ENCODE data around the gene CST9L.
"Not testable (repeated sequence)": the region's sequence is repeated elsewhere in the genome, so short reads cannot be mapped to it uniquely, and the experiment has no call there.

The CST9L gene

GRCh38 chr20:23586735-23587525 lies 18.6 kb upstream of the CST9L start:
- no peak for DNase-seq (ENCODE audit: low read depth)

- DNase-seq (ENCODE audit: low read depth) = no peak
Observed at GRCh38 chr20:23585808-23586734, 17.8 kb upstream of the CST9L start.

GRCh38 chr20:23585449-23585807 lies 17.1 kb upstream of the CST9L start:
- no peak for DNase-seq (ENCODE audit: low read depth)

- DNase-seq (ENCODE audit: low read depth) = no peak
Observed at GRCh38 chr20:23584434-23585199, 16.3 kb upstream of the CST9L start.

DNA sequence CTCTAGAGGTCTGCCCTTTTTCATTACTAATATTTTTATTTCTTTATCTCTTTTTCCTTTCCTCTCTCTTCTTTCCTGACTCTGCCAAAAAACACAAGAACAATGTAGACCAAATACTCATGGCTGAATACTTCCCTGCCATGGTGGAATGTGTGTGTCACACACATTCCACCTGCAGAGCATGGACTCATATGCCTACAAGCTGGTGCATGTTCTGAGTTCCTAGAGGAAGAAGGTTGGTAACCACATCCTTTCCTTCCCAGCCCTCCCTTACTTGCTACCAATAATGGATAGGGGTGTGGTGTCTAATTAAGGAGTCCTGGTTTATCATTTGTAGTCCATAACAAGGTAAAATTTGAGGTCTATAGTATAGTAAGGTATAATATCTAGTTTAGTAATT lies 15.2 kb upstream of the CST9L start:
- no peak for DNase-seq (ENCODE audit: low read depth)

DNA sequence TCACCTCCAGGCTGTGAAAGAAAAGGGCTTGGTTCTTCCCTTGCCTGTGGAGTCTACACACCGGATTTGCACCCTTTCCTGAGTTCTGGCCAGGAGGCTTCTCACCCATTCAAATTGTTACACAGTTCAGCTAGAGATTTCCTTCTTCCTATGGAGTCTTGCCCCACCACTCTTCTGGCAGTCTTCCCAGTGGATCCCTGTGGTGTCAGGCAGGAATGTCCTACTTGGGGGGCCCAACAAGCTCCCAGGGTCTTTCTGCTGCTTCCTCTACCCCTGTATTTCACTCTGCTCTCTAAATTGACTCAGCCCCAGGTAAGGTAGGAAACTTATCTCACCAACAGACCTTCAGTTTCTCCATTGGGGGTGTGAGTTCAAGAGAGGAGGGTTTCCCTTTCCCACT lies 14.0 kb upstream of the CST9L start:
- DNase-seq (ENCODE audit: low read depth) = no peak

- DNase-seq (ENCODE audit: low read depth) = not testable (repeated sequence)
Observed at GRCh38 chr20:23581833-23582232, 13.5 kb upstream of the CST9L start.

DNA sequence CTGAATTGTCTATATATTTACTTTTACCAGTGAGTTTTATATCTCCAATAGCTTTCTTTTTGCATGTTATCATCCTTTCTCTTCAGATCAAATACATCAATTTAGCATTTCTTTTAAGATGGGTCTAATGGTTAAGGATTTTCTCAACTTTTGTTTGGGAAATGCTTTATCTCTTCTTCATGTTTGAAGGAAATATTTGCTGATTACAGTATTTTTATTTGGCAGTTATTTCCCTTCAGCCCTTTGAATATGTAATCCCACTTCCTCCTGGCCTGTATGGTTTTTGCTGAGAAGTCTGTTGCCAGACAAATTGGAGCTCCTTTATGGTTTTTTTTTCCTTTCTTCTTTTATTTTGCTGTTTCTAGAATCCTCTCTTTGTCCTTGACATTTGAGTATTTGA lies 6.7 kb upstream of the CST9L start:
- DNase-seq (ENCODE audit: low read depth) = no peak

GRCh38 chr20:23570178-23570760 lies 2.0 kb upstream of the CST9L start:
- DNase-seq (ENCODE audit: low read depth) = no peak

DNA sequence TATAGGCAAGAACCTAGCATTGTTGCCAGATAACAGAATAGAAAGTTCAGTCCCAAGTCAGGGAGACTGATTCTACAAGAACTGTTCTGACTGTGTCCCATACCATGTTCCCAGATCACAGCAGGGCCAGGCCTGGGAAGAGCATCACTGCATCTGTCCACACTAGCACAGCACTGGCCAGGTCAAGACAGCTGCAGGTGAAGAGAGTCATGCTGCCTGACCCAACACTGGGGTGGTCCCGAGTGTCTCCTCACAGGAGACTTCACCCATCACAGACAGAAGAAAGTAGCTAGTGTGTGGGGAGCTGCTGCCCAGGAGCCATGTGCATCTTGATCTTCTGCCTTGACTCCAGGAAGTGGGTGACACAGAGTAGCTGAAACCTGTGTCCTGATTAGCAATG lies 1.3 kb upstream of the CST9L start:
- no peak for DNase-seq (ENCODE audit: low read depth)

- DNase-seq (ENCODE audit: low read depth) = no peak
Observed at GRCh38 chr20:23568971-23569330, 667 bp upstream of the CST9L start.

GRCh38 chr20:23566199-23566932 lies 1.9 kb downstream of the CST9L start:
- no peak for DNase-seq (ENCODE audit: low read depth)

DNA sequence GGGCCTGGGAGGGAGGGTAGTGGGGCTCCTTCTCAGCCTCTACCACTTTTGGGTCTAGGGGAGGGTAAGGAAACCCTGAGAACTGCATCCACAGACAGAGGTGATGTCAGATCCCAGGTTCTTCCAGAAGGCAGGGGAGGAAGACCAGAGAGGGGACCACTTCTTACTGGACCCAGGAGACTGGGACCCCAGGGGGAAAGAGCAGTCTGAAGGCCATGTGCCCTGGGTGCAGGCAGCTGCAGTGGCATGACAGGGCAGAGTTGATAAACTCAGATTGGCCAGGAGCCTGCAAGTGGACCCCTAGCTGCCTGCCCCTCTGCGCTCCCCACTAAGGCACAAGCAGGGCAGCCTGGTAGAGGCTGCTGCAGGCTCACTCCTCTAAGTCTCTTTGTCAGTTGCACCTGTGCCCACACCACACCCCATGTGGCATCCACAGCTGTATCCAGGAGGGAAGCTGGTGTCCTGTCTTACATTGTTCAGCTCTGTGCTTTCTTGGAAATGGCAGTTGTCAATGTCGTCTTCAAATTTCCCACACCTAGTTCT lies 2.7 kb downstream of the CST9L start:
- no peak for DNase-seq (ENCODE audit: low read depth)

DNA sequence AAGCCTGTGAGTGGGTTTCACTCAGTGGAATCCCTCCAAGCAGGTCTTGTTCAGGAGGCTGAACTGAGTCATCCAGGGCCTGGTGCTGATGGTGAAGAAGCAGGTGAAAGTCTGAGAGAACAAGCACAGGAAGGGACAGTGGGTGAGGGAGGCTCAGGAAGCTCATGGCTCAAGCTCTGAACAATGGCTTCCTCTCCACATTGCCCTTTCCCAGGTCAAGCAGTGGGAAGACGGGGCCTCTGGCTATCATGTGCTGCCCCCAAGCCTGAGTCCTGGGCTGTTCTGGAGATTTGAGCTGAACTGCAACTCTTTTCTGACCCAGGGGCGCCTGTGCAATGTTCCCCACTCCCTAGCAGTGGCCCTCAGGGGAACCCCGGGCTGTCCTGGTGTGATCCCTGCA lies 3.4 kb downstream of the CST9L start:
- DNase-seq (ENCODE audit: low read depth) = no peak

- no peak for DNase-seq (ENCODE audit: low read depth)
Observed at GRCh38 chr20:23562721-23563342, 5.5 kb downstream of the CST9L start.

DNA sequence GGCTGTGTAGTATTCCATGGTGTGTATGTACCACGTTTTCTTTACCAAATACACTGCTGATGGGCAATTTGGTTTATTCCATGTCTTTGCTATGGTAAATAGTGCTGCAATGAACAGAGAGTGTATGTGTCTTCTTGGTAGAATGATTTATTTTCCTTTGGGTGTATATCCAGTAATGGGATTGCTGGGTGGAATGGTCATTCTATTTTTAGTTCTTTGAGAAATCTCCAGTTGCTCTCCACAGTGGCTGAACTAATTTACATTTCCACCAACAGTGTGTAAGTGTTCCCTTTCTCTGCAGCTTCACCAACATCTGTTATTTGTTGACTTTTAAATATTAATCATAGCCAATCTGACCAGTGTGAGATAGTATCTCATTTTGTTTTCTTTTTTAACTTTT lies 13.9 kb downstream of the CST9L start:
- DNase-seq (ENCODE audit: low read depth) = no peak

- DNase-seq (ENCODE audit: low read depth) = no peak
Observed at GRCh38 chr20:23551786-23552185, 16.5 kb downstream of the CST9L start.

DNA sequence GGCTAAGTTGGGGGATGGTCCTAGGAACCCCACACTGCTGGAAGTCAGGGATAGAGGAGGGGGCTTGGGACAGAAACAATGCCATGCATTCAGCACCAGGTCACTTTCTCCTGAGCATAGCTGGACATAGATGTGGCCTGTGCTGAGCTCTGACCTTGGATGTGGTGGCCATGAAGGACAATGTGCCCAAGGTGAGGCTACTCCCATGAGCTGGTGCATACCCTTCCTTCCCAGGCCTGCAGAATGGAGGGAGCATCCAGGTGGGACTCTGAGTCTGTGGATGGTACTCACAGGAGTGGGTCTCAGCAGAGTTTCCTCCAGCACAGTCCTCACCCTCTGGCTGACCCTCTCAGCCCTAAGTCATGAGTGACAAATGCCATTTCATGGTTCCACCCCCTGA lies 16.9 kb downstream of the CST9L start:
- no peak for DNase-seq (ENCODE audit: low read depth)

GRCh38 chr20:23550227-23550626 lies 18.1 kb downstream of the CST9L start:
- DNase-seq (ENCODE audit: low read depth) = no peak

DNA sequence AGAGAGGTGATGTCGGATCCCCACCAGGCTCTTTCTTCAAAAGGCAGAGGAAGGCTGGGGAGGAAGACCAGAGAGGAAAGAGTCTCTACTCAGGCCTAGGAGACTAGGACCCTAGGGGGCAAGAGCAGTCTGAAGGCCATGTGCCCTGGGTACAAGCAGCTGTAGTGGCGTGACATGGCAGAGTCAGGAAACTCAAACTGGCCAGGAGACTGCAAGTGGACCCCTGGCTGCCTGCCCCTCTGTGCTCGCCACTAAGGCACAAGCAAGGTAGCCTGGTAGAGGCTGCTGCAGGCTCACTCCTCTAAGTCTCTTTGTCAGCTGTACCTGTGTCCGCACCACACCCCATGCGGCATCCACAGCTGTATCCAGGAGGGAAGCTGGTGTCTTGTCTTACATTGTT lies 19.9 kb downstream of the CST9L start:
- DNase-seq (ENCODE audit: low read depth) = no peak

DNA sequence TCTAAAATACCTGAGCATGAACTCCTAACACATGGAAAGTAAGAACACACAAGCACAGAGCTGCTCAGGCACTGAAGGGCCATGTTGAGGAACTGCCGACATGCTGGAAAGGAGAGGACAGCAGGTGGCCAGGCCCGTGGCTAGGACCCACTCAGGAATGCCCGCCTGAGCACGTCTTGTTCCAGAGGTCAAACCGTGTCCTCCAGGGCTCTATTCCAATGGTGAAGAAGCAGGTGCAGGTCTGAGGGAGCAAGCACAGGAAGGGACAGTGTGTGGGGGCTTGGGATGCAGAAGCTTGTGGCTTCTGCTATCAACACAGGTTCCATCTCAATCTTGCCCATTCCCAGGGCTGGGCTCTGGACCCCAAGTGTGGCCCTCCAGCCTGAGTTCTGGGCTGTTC lies 20.7 kb downstream of the CST9L start:
- DNase-seq (ENCODE audit: low read depth) = no peak
